ENCODE measurements around the gene STX17.

DNA sequence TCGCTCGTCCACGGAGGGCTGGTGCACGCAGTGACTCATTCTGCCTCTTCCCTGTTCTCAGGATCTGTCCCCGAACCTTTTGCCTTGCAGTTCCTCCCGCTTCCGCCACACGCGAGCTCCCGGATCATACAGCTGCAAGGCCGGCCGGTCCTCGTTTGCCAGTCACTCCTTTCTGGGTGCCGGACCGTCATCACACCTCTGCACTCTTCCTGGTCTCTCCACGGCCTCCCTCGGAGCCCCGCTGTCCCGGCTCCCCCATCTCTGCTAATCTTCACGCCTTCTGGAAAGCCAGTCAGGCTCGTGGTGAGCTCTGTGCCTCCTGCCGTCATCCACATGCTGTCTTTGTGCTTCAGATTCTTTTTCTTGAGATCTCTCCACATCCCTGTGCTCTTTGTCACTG lies 91.8 kb downstream of the STX17 start:
- TF ChIP-seq, protein P1, sequence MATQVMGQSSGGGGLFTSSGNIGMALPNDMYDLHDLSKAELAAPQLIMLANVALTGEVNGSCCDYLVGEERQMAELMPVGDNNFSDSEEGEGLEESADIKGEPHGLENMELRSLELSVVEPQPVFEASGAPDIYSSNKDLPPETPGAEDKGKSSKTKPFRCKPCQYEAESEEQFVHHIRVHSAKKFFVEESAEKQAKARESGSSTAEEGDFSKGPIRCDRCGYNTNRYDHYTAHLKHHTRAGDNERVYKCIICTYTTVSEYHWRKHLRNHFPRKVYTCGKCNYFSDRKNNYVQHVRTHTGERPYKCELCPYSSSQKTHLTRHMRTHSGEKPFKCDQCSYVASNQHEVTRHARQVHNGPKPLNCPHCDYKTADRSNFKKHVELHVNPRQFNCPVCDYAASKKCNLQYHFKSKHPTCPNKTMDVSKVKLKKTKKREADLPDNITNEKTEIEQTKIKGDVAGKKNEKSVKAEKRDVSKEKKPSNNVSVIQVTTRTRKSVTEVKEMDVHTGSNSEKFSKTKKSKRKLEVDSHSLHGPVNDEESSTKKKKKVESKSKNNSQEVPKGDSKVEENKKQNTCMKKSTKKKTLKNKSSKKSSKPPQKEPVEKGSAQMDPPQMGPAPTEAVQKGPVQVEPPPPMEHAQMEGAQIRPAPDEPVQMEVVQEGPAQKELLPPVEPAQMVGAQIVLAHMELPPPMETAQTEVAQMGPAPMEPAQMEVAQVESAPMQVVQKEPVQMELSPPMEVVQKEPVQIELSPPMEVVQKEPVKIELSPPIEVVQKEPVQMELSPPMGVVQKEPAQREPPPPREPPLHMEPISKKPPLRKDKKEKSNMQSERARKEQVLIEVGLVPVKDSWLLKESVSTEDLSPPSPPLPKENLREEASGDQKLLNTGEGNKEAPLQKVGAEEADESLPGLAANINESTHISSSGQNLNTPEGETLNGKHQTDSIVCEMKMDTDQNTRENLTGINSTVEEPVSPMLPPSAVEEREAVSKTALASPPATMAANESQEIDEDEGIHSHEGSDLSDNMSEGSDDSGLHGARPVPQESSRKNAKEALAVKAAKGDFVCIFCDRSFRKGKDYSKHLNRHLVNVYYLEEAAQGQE (IDR thresholded peaks at IDR 0.05; ENCODE audit: low read depth) = no peak
- TF ChIP-seq EZH2 (IDR thresholded peaks at IDR 0.05) (no peak), POLR2A (IDR thresholded peaks at IDR 0.05; ENCODE audit: borderline replicate concordance, extremely low read depth, insufficient read depth, insufficient read length) (no peak), CTCF (IDR thresholded peaks at IDR 0.05 in 2 of 3, conservative IDR thresholded peaks at IDR 0.05 in 1 of 3; ENCODE audit: borderline replicate concordance in 1 of 3, insufficient read depth in 1 of 3, low read depth in 2 of 3, low read length in 2 of 3) (no peak)
